Measurements from ENCODE around the gene EFNA5. TPM values are rescaled to one million over a fixed set of nuclear protein-coding genes. Genes with fewer than 3 reads are reported as not detected.

EFNA5 gene
- total RNA-seq, 5 donors from 2014 or later (not counting 1 experiment from before 2014, with no cell fraction given): 0.06 to 2.6 (median 0.21) TPM; not detected in 1

GRCh38 chr5:107486489-107486888 is 184.2 kb downstream of the EFNA5 start:
- POLR2A ChIA-PET: interaction anchor here in 1 of 2 donors (1.0 kb wide), 1 partner anchor 10 kb away, joined by 4 read pairs; no protein-coding TSS in a partner anchor
- no peaks in the 10 kb centered on the region for H3K36me3 Mint-ChIP-seq
- DNase-seq (peak in 17 of 35 experiments; percentile 3 to 65 (median 24)), ATAC-seq (replicated peaks in 1 of 4) (peak; percentile 62 to 94 (median 72))
- Histone ChIP-seq H3K9me3 (no peaks in the 10 kb centered on the region), H3K27me3 (replicated peaks in 1 of 2; ENCODE audit: control insufficient read depth in 2 of 2, extremely low read depth in 1 of 2, insufficient read depth in 2 of 2, low read length in 1 of 2) (no peaks in the 10 kb centered on the region), H3K4me1 (ENCODE audit: control insufficient read depth in 1 of 2, extremely low read depth in 1 of 2, insufficient read depth in 2 of 2, low read length in 2 of 2) (peaks cover 4 to 13% of the 10 kb centered on the region in 2 experiments), H3K4me3 (ENCODE audit: control insufficient read depth in 1 of 2, extremely low read depth in 1 of 2, low read length in 1 of 2) (no peak overlapping the region), H3K36me3 (ENCODE audit: control insufficient read depth in 2 of 2, extremely low read depth in 1 of 2, insufficient read depth in 1 of 2, low read length in 1 of 2) (no peaks in the 10 kb centered on the region), H3K27ac (ENCODE audit: low read length) (peak overlapping the region; percentile 74)
- CTCF ChIA-PET: interaction anchor here in 1 of 2 donors (0.8 kb wide), 1 partner anchor 71 kb away, joined by 3 read pairs; no protein-coding TSS in a partner anchor
- H3K27ac Mint-ChIP-seq: peak overlapping the region in 1 of 2 donors; percentile 4
- H3K4me3 Mint-ChIP-seq: no peak overlapping the region
- peaks cover 0 to 1% of the 10 kb centered on the region in 2 donors for H3K27me3 Mint-ChIP-seq
- no CpG with 5 or more reads among the region's 2 CpGs for WGBS (ENCODE audit: insufficient coverage)
- H3K9me3 Mint-ChIP-seq: peaks cover 0 to 12% (median 2%) of the 10 kb centered on the region in 3 donors
- H3K4me1 Mint-ChIP-seq: peaks cover 9 to 21% (median 13%) of the 10 kb centered on the region in 3 donors

- POLR2A ChIA-PET: no interaction called here
- peaks cover 0 to 5% of the 10 kb centered on the region in 2 donors for H3K27me3 Mint-ChIP-seq
- H3K4me1 Mint-ChIP-seq: peaks cover 9 to 21% (median 13%) of the 10 kb centered on the region in 3 donors
- H3K36me3 Mint-ChIP-seq: no peaks in the 10 kb centered on the region
- Histone ChIP-seq H3K36me3 (ENCODE audit: control insufficient read depth in 2 of 2, extremely low read depth in 1 of 2, insufficient read depth in 1 of 2, low read length in 1 of 2) (no peaks in the 10 kb centered on the region), H3K27me3 (replicated peaks in 1 of 2; ENCODE audit: control insufficient read depth in 2 of 2, extremely low read depth in 1 of 2, insufficient read depth in 2 of 2, low read length in 1 of 2) (no peaks in the 10 kb centered on the region), H3K4me1 (ENCODE audit: control insufficient read depth in 1 of 2, extremely low read depth in 1 of 2, insufficient read depth in 2 of 2, low read length in 2 of 2) (peaks cover 4 to 13% of the 10 kb centered on the region in 2 experiments), H3K4me3 (ENCODE audit: control insufficient read depth in 1 of 2, extremely low read depth in 1 of 2, low read length in 1 of 2) (no peak overlapping the region), H3K9me3 (no peaks in the 10 kb centered on the region), H3K27ac (ENCODE audit: low read length) (peak overlapping the region; percentile 74)
- CTCF ChIA-PET: no interaction called here
- H3K4me3 Mint-ChIP-seq: no peak overlapping the region
- peaks cover 0 to 12% (median 2%) of the 10 kb centered on the region in 3 donors for H3K9me3 Mint-ChIP-seq
- no peak overlapping the region for H3K27ac Mint-ChIP-seq
- DNase-seq (no peak), ATAC-seq (replicated peaks in 1 of 4) (no peak)
Measured at GRCh38 chr5:107485184-107485583, 185.6 kb downstream of the EFNA5 start.

- H3K27me3 ChIP-seq (replicated peaks in 1 of 2; ENCODE audit: control insufficient read depth in 2 of 2, extremely low read depth in 1 of 2, insufficient read depth in 2 of 2, low read length in 1 of 2): no peaks in the 10 kb centered on the region
- no peaks in the 10 kb centered on the region for H3K36me3 ChIP-seq (ENCODE audit: control insufficient read depth in 2 of 2, extremely low read depth in 1 of 2, insufficient read depth in 1 of 2, low read length in 1 of 2)
- H3K27ac ChIP-seq (ENCODE audit: low read length): no peak overlapping the region
- ChIA-PET CTCF (no interaction called here), POLR2A (no interaction called here)
- no peak overlapping the region for H3K27ac Mint-ChIP-seq
- H3K36me3 Mint-ChIP-seq: no peaks in the 10 kb centered on the region
- H3K4me1 ChIP-seq (ENCODE audit: control insufficient read depth in 1 of 2, extremely low read depth in 1 of 2, insufficient read depth in 2 of 2, low read length in 2 of 2): peaks cover 4 to 13% of the 10 kb centered on the region in 2 experiments
- H3K9me3 ChIP-seq: no peaks in the 10 kb centered on the region
- WGBS (ENCODE audit: insufficient coverage): 83% methylated on average over 1 of the region's 4 CpGs
- peaks cover 0 to 12% (median 2%) of the 10 kb centered on the region in 3 donors for H3K9me3 Mint-ChIP-seq
- H3K4me1 Mint-ChIP-seq: peaks cover 9 to 21% (median 13%) of the 10 kb centered on the region in 3 donors
- ATAC-seq (replicated peaks in 1 of 4): no peak
- H3K4me3 ChIP-seq (ENCODE audit: control insufficient read depth in 1 of 2, extremely low read depth in 1 of 2, low read length in 1 of 2): no peak overlapping the region
- H3K27me3 Mint-ChIP-seq: peaks cover 0 to 5% of the 10 kb centered on the region in 2 donors
- no peak for DNase-seq
- no peak overlapping the region for H3K4me3 Mint-ChIP-seq
Measured at GRCh38 chr5:107484281-107484680, 186.5 kb downstream of the EFNA5 start.

DNA sequence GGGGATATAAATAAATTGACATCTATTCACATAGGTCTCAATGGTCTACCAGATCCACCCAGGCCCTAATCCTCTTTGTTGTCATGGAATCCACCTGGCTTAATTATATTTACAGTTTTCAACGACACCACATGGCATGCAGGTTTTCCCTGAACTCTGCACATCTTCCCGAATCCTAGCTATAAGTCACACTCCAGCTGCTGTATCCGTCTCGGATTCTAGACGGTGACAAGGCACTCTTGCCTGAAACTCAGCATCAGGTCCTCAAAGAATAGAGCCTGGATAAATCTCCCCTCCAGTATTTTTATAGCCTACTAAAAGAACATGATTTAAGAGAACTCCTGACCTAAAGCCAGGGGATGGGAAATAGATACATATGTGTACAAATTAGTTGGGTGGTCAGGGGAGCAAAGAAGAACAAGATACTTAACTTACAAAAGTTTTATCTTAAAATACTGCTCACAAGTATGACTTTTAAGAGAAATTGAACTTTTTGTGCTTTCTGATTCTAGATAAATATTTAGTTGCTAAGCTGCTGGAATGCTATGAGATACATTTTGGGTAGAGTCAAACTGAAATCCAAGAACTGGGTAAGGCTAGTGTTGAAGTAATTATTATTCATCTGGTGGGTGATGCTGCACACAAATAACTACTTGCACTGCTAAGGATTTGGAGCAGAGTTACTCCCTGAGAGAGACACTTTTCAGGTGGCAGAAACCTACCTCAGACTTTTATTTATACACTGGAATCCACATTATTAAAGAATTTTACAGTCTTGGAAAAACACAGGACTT is 187.3 kb downstream of the EFNA5 start:
- Mint-ChIP-seq H3K4me3 (no peak overlapping the region), H3K36me3 (no peaks in the 10 kb centered on the region), H3K27me3 (peaks cover 0 to 5% of the 10 kb centered on the region in 2 donors), H3K4me1 (peaks cover 9 to 21% (median 13%) of the 10 kb centered on the region in 3 donors), H3K9me3 (peaks cover 0 to 12% (median 2%) of the 10 kb centered on the region in 3 donors), H3K27ac (no peak overlapping the region)
- CTCF ChIA-PET: no interaction called here
- H3K9me3 ChIP-seq: no peaks in the 10 kb centered on the region
- DNase-seq (no peak), ATAC-seq (replicated peaks in 1 of 4) (no peak)
- H3K27ac ChIP-seq (ENCODE audit: low read length): no peak overlapping the region
- H3K4me3 ChIP-seq (ENCODE audit: control insufficient read depth in 1 of 2, extremely low read depth in 1 of 2, low read length in 1 of 2): no peak overlapping the region
- no peaks in the 10 kb centered on the region for H3K36me3 ChIP-seq (ENCODE audit: control insufficient read depth in 2 of 2, extremely low read depth in 1 of 2, insufficient read depth in 1 of 2, low read length in 1 of 2)
- WGBS (ENCODE audit: insufficient coverage): 88% methylated on average over 5 of the region's 5 CpGs
- POLR2A ChIA-PET: no interaction called here
- peaks cover 4 to 13% of the 10 kb centered on the region in 2 experiments for H3K4me1 ChIP-seq (ENCODE audit: control insufficient read depth in 1 of 2, extremely low read depth in 1 of 2, insufficient read depth in 2 of 2, low read length in 2 of 2)
- H3K27me3 ChIP-seq (replicated peaks in 1 of 2; ENCODE audit: control insufficient read depth in 2 of 2, extremely low read depth in 1 of 2, insufficient read depth in 2 of 2, low read length in 1 of 2): no peaks in the 10 kb centered on the region

DNA sequence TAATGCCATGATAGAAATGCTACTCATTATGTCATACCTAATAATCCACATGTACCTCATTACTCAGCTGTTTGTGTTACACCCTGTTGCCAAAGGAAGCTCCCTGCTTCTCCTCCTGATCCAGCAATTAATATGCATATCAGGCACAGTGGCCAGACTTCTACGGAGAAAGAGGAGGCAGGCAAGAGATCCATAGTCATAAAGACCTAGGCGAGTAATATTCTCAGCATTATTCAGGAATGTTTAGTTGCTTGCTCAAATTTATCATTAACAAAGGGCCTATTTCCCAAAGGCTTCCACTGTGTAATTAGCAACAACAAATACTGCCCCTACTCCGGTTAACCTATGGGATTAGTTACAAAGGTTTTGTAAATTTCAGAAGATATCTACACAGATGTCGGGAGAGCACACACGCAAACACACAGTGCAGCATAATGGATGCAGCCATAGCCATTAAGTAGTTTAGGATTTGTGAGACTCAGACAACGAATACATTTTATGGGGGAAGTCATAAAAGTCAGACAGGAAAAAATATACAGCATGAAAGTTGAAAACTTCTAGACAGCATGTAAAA is 192.6 kb downstream of the EFNA5 start:
- WGBS (ENCODE audit: insufficient coverage): 100% methylated on average over 3 of the region's 6 CpGs
- Mint-ChIP-seq H3K27ac (no peak overlapping the region), H3K9me3 (no peaks in the 10 kb centered on the region), H3K4me1 (peaks cover 5 to 16% (median 5%) of the 10 kb centered on the region in 3 donors), H3K36me3 (no peaks in the 10 kb centered on the region), H3K4me3 (no peak overlapping the region), H3K27me3 (peaks cover 3 to 5% of the 10 kb centered on the region in 2 donors)
- Histone ChIP-seq H3K27me3 (replicated peaks in 1 of 2; ENCODE audit: control insufficient read depth in 2 of 2, extremely low read depth in 1 of 2, insufficient read depth in 2 of 2, low read length in 1 of 2) (no peaks in the 10 kb centered on the region), H3K4me1 (ENCODE audit: control insufficient read depth in 1 of 2, extremely low read depth in 1 of 2, insufficient read depth in 2 of 2, low read length in 2 of 2) (peaks cover 2 to 15% of the 10 kb centered on the region in 2 experiments), H3K27ac (ENCODE audit: low read length) (peak overlapping the region; percentile 91), H3K4me3 (ENCODE audit: control insufficient read depth in 1 of 2, extremely low read depth in 1 of 2, low read length in 1 of 2) (no peak overlapping the region), H3K9me3 (no peaks in the 10 kb centered on the region), H3K36me3 (ENCODE audit: control insufficient read depth in 2 of 2, extremely low read depth in 1 of 2, insufficient read depth in 1 of 2, low read length in 1 of 2) (no peaks in the 10 kb centered on the region)
- no peak for ATAC-seq (replicated peaks in 1 of 4)
- CTCF ChIA-PET: no interaction called here
- POLR2A ChIA-PET: no interaction called here
- no peak for DNase-seq

DNA sequence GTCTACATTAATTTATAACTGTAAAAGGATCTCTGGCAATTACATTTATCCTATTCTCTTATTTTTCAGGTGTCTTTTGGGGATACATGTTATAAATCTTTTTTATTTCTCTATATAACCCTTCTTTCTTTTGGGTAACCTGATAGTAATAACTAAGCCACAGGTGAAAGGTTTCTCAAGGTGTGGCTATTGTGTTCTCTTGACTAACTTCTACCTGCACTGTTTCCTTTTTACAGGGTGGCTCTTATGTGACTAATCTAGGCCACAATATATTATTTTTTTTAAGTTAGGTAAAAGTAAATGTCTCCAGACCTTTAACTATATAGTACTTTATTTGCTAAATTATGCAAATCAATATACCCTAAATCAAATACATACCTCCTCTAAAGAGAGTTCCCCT is 193.2 kb downstream of the EFNA5 start:
- H3K36me3 Mint-ChIP-seq: no peaks in the 10 kb centered on the region
- H3K4me1 Mint-ChIP-seq: peaks cover 5 to 19% (median 5%) of the 10 kb centered on the region in 3 donors
- H3K27me3 Mint-ChIP-seq: peaks cover 3 to 5% of the 10 kb centered on the region in 2 donors
- CTCF ChIA-PET: interaction anchor here in 1 of 2 donors (1.0 to 1.1 kb wide), 2 partner anchors 10 to 95 kb away, joined by 3 read pairs; no protein-coding TSS in a partner anchor
- H3K27ac ChIP-seq (ENCODE audit: low read length): peak overlapping the region; percentile 91
- no peaks in the 10 kb centered on the region for H3K9me3 Mint-ChIP-seq
- no peaks in the 10 kb centered on the region for H3K27me3 ChIP-seq (replicated peaks in 1 of 2; ENCODE audit: control insufficient read depth in 2 of 2, extremely low read depth in 1 of 2, insufficient read depth in 2 of 2, low read length in 1 of 2)
- H3K4me1 ChIP-seq (ENCODE audit: control insufficient read depth in 1 of 2, extremely low read depth in 1 of 2, insufficient read depth in 2 of 2, low read length in 2 of 2): peaks cover 2 to 19% of the 10 kb centered on the region in 2 experiments
- no peak for ATAC-seq (replicated peaks in 1 of 4)
- no peak overlapping the region for H3K4me3 Mint-ChIP-seq
- POLR2A ChIA-PET: interaction anchor here in 1 of 2 donors (0.5 to 0.8 kb wide), 2 partner anchors 35 to 93 kb away, joined by 3 to 12 read pairs; no protein-coding TSS in a partner anchor
- no peaks in the 10 kb centered on the region for H3K9me3 ChIP-seq
- H3K36me3 ChIP-seq (ENCODE audit: control insufficient read depth in 2 of 2, extremely low read depth in 1 of 2, insufficient read depth in 1 of 2, low read length in 1 of 2): no peaks in the 10 kb centered on the region
- no peak for DNase-seq
- H3K27ac Mint-ChIP-seq: no peak overlapping the region
- H3K4me3 ChIP-seq (ENCODE audit: control insufficient read depth in 1 of 2, extremely low read depth in 1 of 2, low read length in 1 of 2): no peak overlapping the region
